ENCODE results near the gene CFD. TPM values are rescaled to one million over a fixed set of nuclear protein-coding genes. Genes with fewer than 3 reads are reported as not detected.

Gene CFD
- total and polyA plus RNA-seq, 8 donors, result 2.5 to 48.8 (median 15.0) TPM

DNA sequence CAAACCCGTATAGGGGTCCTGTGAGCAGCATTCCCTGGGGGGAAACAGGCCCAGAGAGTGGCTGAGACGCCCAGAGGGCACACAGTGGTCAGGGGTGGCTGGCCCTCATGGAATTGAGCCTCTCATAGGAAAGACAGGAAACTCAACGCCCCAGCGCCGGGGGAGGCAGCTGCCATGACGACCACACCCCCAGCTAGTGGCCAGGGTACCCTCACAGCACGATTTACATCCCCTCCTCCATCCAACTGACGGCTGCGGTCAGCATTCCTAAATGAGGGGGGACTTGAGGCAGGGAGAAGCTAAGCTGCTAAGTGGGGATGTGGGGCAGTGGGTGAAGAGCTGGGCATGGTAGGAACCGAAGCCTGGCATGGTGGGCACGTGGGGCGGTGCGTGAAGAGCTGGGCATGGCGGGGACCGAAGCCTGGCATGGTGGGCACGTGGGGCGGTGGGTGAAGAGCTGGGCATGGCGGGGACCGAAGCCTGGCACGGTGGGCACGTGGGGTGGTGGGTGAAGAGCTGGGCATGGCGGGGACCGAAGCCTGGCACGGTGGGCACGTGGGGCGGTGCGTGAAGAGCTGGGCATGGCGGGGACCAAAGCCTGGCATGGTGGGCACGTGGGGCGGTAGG, 23.5 kb downstream of the CFD start:
- 95 to 96% methylated on average over 22 to 24 of the region's 30 CpGs for WGBS, 2 donors
- no peaks in the 10 kb centered on the region for H3K4me1 ChIP-seq
- FAIRE-seq (no peak), DNase-seq (peak in 1 of 6 donors; percentile 58), ATAC-seq (no peak)
- no peak overlapping the region for H3K4me3 ChIP-seq
- peaks cover 0 to 51% (median 12%) of the 10 kb centered on the region in 3 donors for H3K36me3 ChIP-seq
- no peak overlapping the region for H3K27ac ChIP-seq
- no peak for TF ChIP-seq CTCF (IDR thresholded peaks at IDR 0.05)
- no peaks in the 10 kb centered on the region for H3K27me3 ChIP-seq
- intact Hi-C loops (cut with DNase I), result no loop called here
- no peaks in the 10 kb centered on the region for H3K9me3 ChIP-seq

- no peak for TF ChIP-seq CTCF (IDR thresholded peaks at IDR 0.05)
- no peak overlapping the region for H3K27ac ChIP-seq
- intact Hi-C loops (cut with DNase I), result no loop called here
- ATAC-seq, result peak; percentile 17 to 38 (median 27)
- H3K27me3 ChIP-seq, result no peaks in the 10 kb centered on the region
- DNase-seq, result peak in 2 of 6 donors; percentile 59 to 63
- 94 to 96% methylated on average over 22 of the region's 22 CpGs for WGBS, 2 donors
- no peak overlapping the region for H3K4me3 ChIP-seq
- no peaks in the 10 kb centered on the region for H3K9me3 ChIP-seq
- FAIRE-seq, result no peak
- no peaks in the 10 kb centered on the region for H3K4me1 ChIP-seq
- peaks cover 0 to 56% (median 12%) of the 10 kb centered on the region in 3 donors for H3K36me3 ChIP-seq
Observed at GRCh38 chr19:883661-884211, 24.3 kb downstream of the CFD start.

DNA sequence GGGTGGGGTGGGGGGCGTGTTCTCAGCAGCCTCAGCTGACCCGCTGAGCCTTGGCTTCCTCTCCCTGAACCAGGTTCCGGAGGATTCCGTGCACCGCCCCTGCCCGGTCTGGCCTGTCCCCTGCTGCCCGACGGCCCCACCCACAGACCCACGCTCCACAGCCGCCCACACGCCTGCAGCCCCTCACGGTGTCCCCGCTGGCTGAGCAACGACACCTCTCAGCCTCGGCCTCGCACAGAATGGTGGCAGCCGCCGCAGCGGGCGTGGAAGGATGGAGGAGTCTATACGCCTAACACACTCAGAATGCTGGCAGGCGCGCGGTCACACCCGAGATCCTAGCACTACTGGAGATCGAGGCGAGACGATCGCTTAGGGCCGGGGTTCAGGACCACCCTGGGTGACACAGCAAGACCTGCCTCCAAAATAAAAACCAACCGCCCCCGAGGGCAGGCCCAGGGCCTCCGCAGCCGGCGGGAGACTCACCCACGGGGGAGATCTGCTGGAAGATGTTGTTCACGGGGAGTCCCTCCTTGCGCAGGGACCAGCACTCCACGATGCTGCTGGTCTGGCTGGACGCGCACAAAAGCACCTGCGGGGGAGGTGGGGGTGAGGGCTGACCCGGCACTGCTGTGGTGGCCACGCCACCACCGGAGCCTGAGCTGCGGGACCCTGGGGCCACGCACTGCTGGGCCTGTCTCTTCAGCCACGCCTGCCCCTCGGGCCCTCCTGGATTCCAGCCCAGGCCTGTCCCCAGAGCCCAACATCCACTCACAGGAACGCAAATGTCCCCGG, 25.2 kb downstream of the CFD start:
- H3K27ac ChIP-seq, result no peak overlapping the region
- H3K36me3 ChIP-seq, result peaks cover 2 to 57% (median 12%) of the 10 kb centered on the region in 3 donors
- DNase-seq (no peak), FAIRE-seq (no peak), ATAC-seq (no peak)
- H3K4me1 ChIP-seq, result no peaks in the 10 kb centered on the region
- no peaks in the 10 kb centered on the region for H3K27me3 ChIP-seq
- 94 to 95% methylated on average over 47 to 51 of the region's 51 CpGs for WGBS, 2 donors
- no peaks in the 10 kb centered on the region for H3K9me3 ChIP-seq
- H3K4me3 ChIP-seq, result no peak overlapping the region
- intact Hi-C loops (cut with DNase I), result no loop called here
- TF ChIP-seq CTCF (IDR thresholded peaks at IDR 0.05), result no peak

DNA sequence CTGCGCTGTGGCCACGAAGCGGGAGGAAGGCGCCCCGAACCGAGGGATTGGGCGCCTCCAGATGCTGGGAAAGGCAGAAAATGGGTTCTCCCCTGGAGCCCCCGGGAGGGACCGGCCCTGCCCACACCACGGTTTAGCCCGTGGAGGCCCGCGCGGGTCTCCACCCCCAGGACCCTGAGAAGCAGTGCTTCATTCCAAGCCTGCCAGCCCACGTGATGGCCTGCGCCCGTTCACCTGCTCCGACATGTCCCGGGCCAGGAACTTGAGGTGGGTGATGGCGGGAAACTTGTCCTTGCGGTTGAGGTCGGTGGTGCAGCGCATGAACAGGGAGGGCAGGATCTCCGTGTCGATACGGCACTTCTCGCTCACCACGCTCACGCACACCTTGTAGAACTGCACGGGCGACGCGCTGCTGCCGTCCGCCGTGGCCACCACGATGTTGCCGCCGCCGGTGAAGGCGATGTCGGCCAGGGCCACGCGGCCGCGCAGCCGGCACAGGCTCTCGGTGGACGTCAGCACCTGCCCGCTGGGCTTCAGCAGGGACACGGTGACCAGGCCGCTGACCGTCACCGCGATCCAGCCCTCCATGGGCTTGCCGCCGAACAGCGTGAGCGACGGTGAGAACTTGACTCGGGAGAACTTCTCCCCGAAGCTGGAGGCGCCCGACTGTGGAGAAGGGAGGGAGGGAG, 26.2 kb downstream of the CFD start:
- H3K4me1 ChIP-seq, result no peaks in the 10 kb centered on the region
- peak in 2 of 6 donors; percentile 53 to 54 for DNase-seq
- no peak overlapping the region for H3K27ac ChIP-seq
- TF ChIP-seq CTCF (IDR thresholded peaks at IDR 0.05), result no peak
- H3K27me3 ChIP-seq, result no peaks in the 10 kb centered on the region
- no peak overlapping the region for H3K4me3 ChIP-seq
- intact Hi-C loops (cut with DNase I), result no loop called here
- peaks cover 4 to 52% (median 12%) of the 10 kb centered on the region in 3 donors for H3K36me3 ChIP-seq
- ATAC-seq, result no peak
- no peaks in the 10 kb centered on the region for H3K9me3 ChIP-seq
- FAIRE-seq, result no peak
- 96 to 97% methylated on average over 55 to 64 of the region's 64 CpGs for WGBS, 2 donors

Measured in pancreas (tissue), 10 donors.